ENCODE data around the gene TTC28.
"Not testable (repeated sequence)": the region's sequence is repeated elsewhere in the genome, so short reads cannot be mapped to it uniquely, and the experiment has no call there.

Gene TTC28

DNA sequence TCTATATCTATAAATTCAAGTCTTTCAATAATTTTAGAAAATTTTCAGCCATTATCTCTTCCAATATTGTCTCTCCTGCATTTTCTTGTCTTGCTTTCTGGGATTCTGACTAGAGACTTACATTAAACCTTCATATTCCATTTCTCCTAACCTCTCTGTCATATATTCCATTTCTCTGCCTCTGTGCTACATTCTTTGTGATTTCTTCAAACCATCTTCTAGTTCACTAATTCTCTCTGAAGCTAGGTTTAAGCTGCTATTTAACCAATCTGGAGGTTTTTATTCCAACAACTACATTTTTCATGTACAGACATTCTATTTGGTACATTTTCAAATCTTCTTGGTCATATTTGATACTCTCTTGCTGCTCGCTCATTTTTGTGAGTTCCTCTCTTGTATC, 122.5 kb downstream of the TTC28 start:
- no peak for DNase-seq (ENCODE audit: low spot score)

- not testable (repeated sequence) for DNase-seq (ENCODE audit: low spot score)
These were observed 126.4 kb downstream of the TTC28 start for GRCh38 chr22:28553108-28553866.

GRCh38 chr22:28548406-28548805, 131.2 kb downstream of the TTC28 start:
- DNase-seq (ENCODE audit: low spot score) = peak; percentile 21

DNA sequence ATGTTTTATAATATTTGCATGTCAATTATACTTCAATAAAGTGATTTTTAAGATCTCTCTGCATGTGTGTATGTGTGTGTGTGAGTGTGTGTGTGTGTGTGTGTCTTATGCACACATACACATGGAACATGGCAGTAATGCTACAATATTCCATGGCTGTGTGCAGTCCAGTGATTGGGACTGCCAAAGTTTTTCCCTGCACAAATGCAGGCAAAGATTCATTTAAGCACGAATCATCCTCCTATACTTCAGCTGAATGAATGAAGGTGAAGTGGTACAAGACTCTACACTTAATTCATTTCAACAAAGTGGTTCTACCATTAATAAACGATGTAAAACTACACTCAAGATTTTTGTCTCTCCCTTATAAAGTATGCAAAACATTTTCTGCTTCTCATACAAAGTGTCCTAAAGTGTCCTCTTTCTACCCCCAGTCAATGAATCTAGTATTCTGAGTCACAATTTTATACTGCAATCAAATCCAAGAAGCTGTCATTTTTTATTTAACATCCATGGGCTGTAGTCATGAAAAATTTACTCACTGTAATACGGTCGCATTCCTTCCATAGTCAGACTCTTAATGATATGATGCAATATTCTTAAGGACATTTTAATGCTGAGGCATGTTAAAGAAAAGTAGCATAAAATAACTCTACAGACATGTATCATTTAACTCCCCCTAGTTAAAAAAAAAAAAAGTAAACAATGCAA, 132.4 kb downstream of the TTC28 start:
- no peak for DNase-seq (ENCODE audit: low spot score)

GRCh38 chr22:28544431-28544868, 135.2 kb downstream of the TTC28 start:
- no peak for DNase-seq (ENCODE audit: low spot score)

GRCh38 chr22:28542980-28543621, 136.5 kb downstream of the TTC28 start:
- DNase-seq (ENCODE audit: low spot score) = no peak

DNA sequence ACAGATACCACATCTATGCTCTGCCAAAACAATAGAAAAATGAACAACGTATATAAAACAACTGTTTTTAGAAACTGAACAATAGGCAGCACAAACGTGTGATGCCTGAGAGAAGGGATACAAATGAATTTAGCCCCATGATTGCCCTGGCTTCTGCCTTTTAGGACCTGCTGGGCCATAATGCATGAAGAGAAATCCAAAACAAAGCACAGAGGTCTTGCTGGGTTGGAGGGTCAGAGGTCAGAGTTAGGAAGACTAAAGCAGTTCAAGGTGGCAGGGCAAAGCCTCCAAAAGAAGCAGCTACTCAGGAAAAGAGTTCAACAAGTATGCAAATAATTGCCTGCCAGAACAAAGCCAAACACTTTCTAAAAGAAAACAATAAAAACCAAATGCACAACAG, 138.5 kb downstream of the TTC28 start:
- no peak for DNase-seq (ENCODE audit: low spot score)

DNA sequence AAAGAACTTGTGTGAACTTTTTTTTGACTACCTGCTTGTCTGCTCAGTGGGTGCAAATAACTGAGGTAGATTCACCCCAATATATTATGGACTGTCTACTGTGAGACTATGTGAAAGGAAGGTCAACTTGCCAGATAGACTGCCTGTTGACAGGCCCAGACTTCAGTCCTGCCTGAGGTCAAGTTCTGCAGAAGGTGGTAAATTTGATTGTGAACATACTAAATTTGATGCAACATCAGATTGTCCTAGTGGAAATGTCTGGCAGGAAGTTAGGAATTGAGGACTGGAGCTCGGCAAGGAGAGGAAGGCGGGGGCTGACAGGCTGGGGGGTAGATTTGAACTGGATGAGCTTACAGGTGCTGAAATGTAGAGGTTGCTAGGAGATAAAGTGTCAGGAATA, 140.7 kb downstream of the TTC28 start:
- no peak for DNase-seq (ENCODE audit: low spot score)

DNA sequence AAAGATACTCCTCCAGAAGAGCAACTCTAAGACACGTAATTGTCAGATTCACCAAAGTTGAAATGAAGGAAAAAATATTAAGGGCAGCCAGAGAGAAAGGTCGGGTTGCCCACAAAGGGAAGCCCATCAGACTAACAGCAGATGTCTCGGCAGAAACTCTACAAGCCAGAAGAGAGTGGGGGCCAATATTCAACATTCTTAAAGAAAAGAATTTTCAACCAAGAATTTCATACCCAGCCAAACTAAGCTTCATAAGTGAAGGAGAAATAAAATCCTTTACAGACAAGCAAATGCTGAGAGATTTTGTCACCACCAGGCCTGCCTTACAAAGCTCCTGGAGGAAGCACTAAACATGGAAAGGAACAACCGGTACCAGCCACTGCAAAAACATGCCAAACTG, 149.1 kb downstream of the TTC28 start:
- not testable (repeated sequence) for DNase-seq (ENCODE audit: low spot score)

- DNase-seq (ENCODE audit: low spot score) = not testable (repeated sequence)
These were observed 150.5 kb downstream of the TTC28 start for GRCh38 chr22:28529144-28529543.

- DNase-seq (ENCODE audit: low spot score) = no peak
These were observed 158.2 kb downstream of the TTC28 start for GRCh38 chr22:28521451-28521850.

DNA sequence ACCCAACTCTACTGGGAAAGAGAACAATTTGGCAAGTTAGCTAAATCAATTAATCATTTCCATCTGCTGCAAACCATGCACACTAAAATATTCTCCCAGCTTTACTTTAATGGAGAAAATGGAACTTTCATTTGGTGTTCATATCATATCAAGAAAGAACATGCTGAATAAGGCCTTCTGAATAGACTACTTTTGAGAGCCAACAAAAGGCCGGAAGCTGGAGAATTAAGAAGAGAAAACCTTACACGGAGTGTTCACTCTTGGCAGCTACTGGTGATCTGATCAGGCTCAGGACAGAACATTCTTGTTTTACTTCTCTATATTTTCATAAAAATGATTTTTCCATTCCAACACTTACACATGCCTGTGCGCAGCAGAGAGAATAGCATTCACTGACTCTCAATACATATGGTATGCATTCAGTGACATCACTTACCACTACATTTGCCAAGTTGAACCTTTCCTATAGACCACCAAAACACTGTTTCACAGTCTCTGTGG, 165.3 kb downstream of the TTC28 start:
- peak; percentile 13 for DNase-seq (ENCODE audit: low spot score)

DNA sequence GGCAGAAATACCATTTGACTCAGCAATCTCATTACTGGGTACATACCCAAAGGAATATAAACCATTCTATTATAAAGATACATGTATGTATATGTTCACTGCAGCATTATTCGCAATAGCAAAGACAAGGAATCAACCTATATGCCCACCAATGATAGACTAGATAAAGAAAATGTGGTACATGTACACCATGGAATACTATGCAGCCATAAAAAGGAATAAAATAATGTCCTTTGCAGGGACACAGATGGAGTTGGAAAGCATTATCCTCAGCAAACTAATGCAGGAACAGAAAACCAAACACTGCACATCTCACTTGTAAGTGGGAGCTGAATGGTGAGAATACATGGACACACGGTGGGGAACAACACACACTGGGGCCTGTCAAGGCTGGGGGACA, 167.3 kb downstream of the TTC28 start:
- not testable (repeated sequence) for DNase-seq (ENCODE audit: low spot score)

DNA sequence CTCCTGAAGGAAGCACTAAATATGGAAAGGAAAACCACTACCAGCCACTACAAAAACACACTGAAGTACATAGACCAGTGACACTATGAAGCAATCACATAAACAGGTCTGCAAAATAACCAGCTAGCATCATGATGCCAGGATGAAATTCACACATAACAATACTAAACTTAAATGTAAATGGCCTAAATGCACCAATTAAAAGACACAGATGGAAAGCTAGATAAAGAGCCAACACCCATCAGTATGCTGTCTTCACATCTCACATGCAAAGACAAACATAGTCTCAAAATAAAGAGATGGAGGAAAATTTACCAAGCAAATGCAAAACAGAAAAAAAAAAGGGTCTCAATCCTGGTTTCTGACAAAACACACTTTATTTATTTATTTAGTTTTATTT, 171.7 kb downstream of the TTC28 start:
- DNase-seq (ENCODE audit: low spot score) = no peak

DNA sequence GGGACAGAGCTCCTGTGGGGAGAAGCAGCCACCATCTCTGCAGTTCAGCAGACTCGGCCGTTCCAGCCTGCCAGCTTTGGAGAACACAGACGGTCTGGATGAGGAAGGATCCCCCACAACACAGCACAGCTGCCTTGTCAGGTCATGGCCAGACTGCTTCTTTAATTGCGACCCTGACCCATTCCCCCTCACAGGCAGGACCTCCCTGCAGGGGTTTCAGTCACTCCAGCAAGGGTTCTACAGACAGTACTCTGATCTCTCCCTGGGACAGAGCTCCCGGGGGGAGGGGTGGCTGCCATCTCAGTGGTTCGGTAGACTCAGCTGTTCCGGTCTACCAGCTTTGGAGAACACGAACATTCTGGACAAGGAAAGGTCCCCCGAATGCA, 173.5 kb downstream of the TTC28 start:
- no peak for DNase-seq (ENCODE audit: low spot score)

- no peak for DNase-seq (ENCODE audit: low spot score)
These were observed 174.1 kb downstream of the TTC28 start for GRCh38 chr22:28505416-28506149.

- DNase-seq (ENCODE audit: low spot score) = no peak
These were observed 179.6 kb downstream of the TTC28 start for GRCh38 chr22:28500006-28500405.

DNA sequence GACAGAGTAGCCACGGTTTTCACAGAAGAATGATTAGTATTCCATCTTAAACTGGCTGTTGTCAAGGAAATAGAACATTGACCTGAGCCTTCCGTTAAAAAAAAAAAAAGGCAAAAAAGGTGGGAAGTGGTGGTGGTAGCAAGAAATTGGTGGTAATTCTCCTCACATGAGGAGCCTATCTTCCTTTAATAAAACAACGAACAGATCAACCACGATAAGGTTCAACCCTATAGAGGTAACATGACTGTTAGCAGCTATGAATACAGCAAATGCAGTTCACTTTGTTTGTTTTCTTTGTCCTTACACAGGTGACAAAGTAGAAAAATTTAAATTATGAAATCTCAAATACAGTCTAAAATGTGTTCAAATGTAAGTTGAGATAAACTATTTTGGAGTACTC, 181.6 kb downstream of the TTC28 start:
- DNase-seq (ENCODE audit: low spot score) = no peak

- DNase-seq (ENCODE audit: low spot score) = no peak
These were observed 182.5 kb downstream of the TTC28 start for GRCh38 chr22:28497188-28497587.

DNA sequence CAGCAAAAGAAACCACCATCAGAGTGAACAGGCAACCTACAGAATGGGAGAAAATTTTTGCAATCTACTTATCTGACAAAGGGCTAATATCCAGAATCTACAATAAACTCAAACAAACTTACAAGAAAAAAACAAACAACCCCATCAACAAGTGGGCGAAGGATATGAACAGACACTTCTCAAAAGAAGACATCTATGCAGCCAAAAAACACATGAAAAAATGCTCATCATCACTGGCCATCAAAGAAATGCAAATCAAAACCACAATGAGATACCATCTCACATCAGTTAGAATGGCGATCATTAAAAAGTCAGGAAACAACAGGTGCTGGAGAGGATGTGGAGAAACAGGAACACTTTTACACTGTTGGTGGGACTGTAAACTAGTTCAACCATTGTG, 188.4 kb downstream of the TTC28 start:
- not testable (repeated sequence) for DNase-seq (ENCODE audit: low spot score)

GRCh38 chr22:28488825-28489224, 190.8 kb downstream of the TTC28 start:
- no peak for DNase-seq (ENCODE audit: low spot score)

GRCh38 chr22:28484662-28485061, 195.0 kb downstream of the TTC28 start:
- no peak for DNase-seq (ENCODE audit: low spot score)
